ENCODE measurements around the gene SSH3.

SSH3 gene

GRCh38 chr11:67288452-67289225 lies 14.7 kb upstream of the SSH3 start:
- peak; percentile 81 for DNase-seq
- in situ Hi-C loops (cut with HindIII; ENCODE audit: low pct_ligation_motif_present, low pct_unique_long_range_greater_than_20kb, low sequenced_read_pairs): no loop called here

DNA sequence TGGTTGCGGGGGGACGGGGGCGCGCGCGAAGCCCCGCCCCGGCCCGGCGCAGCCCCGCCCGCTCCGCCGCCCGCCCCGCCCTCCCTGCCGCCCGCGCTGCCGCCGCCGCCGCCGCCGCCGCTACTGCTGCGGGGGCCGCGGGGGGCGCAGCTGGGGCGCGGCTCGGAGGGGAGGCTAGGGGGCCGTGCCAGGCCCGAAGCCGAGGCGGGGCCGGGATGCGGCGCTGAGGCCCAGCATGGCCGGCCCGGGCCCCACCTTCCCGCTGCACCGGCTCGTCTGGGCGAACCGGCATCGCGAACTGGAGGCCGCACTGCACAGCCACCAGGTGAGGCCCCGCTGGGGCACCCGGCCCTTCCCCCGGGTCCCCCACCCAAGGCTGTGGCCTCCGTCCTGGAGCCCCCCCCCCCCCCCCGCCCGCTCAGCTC lies 14.1 kb upstream of the SSH3 start, which contains the start of gene ANKRD13D:
Gene ANKRD13D, plus strand, starts transcription at position 78 of the 425 bp plus-strand sequence. Its CDS starts 158 bp downstream, at position 236.
- in situ Hi-C loops (cut with HindIII; ENCODE audit: low pct_ligation_motif_present, low pct_unique_long_range_greater_than_20kb, low sequenced_read_pairs): no loop called here
- no peak for DNase-seq

DNA sequence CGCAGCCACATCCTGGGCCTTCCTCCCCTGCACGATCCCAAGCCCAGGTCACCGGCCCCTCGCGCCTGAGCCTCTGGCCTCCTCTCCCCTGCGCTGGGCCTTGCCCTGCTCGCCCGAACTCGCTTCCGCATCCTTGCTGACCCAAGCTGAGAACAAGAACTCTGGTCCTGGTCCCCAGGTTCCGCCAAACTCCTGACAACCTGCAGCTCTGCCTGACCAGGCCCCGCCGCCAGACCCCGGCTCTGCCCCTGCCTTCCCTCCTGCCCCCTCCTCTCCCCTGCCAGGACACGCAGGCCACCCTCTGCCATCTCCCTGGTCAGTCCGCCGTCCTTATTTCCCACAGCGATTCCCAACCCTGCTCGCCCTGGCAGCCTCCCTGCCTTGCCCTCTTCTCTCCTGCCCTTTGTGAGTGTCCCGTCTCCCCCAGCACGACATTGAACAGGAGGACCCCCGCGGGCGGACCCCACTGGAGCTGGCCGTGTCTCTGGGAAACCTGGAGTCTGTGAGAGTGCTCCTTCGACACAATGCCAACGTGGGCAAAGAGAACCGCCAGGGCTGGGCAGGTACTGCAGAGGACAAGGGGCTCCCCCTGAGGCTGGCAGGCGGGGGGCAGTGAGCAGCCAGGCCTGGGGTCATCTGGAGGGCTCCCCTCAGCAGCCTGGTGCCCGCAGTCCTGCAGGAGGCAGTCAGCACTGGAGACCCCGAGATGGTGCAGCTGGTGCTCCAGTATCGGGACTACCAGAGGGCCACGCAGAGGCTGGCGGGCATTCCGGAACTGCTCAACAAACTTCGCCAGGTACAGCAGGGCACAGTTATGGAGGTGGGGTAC lies 13.5 kb upstream of the SSH3 start:
- in situ Hi-C loops (cut with HindIII; ENCODE audit: low pct_ligation_motif_present, low pct_unique_long_range_greater_than_20kb, low sequenced_read_pairs): no loop called here
- no peak for DNase-seq

DNA sequence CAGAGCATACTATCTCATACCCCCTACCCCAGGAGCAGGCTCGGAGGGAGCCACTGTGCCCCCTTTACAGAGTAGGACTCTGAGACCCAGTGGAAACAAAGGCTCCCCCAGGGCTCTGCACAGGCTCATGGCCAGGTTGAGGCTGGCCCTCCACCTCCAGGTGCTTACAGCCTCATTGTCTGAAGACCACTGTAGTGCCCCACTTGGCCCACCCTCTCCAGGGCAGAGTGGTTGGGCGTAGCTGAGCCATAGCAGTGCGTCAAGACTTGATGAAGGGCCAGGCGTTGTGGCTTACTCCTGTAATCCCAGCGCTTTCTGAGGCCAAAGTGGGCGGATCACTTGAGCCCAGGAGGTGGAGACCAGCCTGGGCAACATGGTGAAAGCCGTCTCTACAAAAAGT lies 12.5 kb upstream of the SSH3 start:
- no peak for DNase-seq
- in situ Hi-C loops (cut with HindIII; ENCODE audit: low pct_ligation_motif_present, low pct_unique_long_range_greater_than_20kb, low sequenced_read_pairs): no loop called here

DNA sequence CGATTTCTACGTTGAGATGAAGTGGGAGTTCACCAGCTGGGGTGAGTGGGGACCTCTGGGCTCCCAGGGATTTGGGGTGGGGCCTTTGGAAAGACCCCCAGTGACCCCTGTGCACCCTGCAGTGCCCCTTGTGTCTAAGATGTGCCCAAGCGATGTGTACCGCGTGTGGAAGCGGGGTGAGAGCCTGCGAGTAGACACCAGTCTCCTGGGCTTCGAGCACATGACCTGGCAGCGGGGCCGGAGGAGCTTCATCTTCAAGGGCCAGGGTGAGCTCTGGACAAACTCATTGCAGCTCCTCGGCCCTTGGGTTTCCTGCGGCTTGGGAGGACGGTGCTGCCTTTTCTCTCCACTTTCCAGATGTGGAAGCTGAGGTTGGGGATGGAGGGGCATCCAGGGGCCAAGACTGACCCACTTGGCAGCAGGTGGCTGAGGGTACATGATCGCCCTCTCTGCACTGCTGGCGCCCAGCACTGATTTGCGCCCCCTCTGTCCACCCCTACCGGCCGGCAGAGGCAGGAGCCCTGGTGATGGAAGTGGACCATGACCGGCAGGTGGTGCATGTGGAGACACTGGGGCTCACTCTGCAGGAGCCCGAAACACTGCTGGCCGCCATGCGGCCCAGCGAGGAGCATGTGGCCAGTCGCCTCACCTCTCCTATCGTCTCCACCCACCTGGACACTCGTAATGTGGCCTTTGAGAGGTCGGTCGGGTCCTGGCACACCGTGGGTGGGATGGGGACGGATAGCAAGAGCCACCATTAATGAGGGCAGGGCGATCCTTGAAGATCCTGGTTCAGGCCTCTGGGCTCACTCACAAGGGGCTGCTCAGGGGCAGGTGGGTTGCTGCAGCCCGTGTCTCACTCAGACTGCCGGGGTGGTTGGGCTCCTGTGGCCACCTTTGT lies 11.6 kb upstream of the SSH3 start:
- in situ Hi-C loops (cut with HindIII; ENCODE audit: low pct_ligation_motif_present, low pct_unique_long_range_greater_than_20kb, low sequenced_read_pairs): no loop called here
- DNase-seq: no peak

- no peak for DNase-seq
- in situ Hi-C loops (cut with HindIII; ENCODE audit: low pct_ligation_motif_present, low pct_unique_long_range_greater_than_20kb, low sequenced_read_pairs): no loop called here
These were observed 10.7 kb upstream of the SSH3 start for GRCh38 chr11:67292671-67293070.

DNA sequence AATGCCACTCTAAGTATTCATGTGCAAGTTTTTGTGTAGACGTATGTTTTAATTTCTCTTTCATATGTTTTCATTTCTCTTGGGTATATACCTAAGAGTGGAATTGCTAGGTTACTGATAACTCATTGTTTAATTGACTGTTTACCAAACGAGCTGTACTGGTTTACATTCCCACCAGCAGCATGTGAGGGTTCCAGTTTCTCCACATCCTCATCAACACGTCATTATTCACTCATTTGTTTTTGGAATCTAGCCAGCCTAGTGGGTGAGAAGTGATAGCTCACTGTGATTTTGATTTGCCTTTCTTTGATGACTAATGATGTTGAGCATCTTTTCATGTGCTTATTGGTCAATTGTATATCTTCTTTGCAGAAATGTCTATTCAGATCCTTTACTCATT lies 10.2 kb upstream of the SSH3 start:
- DNase-seq: no peak
- in situ Hi-C loops (cut with HindIII; ENCODE audit: low pct_ligation_motif_present, low pct_unique_long_range_greater_than_20kb, low sequenced_read_pairs): no loop called here

DNA sequence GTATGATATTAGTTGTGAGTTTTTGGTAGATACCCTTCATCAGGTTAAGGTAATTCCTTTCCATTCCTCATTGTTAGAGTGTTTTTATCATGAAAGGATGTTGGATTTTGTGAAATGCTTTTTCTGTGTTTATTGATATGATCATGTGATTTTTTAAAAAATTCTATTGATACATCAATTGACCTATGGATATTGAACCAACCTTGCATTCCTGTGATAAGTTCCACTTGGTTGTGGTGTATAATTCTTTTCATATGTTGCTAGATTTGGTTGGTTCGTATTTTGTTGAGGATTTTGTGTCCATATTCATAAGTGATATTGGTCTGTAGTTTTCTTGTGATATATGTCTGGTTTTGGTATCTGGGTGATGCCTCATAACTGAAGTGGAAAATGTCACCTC lies 7.5 kb upstream of the SSH3 start:
- in situ Hi-C loops (cut with HindIII; ENCODE audit: low pct_ligation_motif_present, low pct_unique_long_range_greater_than_20kb, low sequenced_read_pairs): no loop called here
- no peak for DNase-seq

DNA sequence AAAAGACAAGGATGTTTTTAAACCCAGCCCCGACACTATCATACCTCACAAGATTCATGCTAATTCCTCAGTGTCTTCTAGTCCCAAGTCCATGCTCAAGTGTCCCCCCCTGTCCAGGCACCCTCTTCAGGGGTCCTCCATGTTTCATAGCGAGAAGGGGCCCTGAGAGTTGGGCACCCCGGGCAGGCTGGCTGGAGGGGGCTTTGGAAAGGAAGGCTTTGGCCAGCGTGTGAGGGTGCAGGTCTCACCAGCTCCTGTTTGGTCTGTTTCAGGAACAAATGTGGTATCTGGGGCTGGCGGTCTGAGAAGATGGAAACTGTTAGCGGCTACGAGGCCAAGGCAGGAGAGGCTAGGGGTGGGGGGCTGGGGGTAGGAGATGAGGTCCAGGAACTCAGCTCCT lies 4.5 kb upstream of the SSH3 start:
- no peak for DNase-seq
- in situ Hi-C loops (cut with HindIII; ENCODE audit: low pct_ligation_motif_present, low pct_unique_long_range_greater_than_20kb, low sequenced_read_pairs): no loop called here

DNA sequence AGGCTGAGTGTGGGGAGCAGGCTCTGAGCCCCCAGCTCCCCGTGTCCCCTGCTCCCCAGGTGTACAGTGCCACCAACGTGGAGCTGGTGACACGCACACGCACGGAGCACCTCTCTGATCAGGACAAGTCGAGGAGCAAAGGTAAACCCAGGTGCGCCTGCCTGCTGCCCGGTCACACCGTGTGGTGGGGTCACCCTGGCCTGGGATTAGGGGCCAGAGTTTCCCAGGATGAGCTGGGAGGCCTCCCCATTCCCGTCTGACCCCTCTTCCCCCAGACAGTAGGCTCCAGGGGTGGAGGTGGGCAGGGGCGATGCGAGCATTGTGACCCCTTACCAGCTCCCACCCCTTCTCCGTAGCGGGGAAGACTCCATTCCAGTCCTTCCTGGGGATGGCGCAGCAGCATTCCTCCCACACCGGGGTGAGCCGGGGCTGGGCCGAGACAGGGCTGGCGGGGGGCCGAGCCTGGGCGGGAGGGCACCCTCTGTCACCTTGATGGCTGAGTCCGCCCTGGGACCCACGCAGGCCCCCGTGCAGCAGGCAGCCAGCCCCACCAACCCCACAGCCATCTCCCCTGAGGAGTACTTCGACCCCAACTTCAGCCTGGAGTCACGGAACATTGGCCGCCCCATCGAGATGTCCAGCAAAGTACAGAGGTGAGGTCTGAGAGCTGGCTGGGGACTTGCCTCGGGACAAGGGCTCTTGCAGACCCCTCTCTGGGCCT lies 3.7 kb upstream of the SSH3 start:
- no peak for DNase-seq
- in situ Hi-C loops (cut with HindIII; ENCODE audit: low pct_ligation_motif_present, low pct_unique_long_range_greater_than_20kb, low sequenced_read_pairs): no loop called here

DNA sequence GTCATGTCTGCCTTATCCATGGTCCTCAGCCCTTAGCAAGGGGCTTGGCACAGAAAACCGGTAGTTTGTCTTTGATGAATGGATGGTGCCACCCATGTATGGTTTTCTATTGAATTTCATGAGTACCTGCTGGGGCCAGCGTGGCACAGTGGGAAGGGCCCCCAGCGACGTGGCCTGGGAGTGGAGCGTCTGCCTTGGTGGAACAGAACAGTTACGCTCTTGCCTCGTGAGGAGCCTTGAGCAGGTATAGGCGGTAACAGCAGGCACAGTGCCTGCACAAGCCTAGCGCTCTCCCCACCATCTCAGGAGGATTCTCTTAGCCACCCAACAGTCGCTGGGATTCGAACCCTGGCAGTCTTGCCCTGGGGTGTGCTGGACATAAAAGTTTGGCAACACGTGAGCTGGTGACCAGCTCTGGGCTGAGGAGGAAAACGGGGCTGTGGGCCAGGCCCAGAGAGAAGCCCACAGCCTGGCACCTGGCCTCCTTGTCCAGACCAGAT lies 3.0 kb upstream of the SSH3 start:
- DNase-seq: no peak
- in situ Hi-C loops (cut with HindIII; ENCODE audit: low pct_ligation_motif_present, low pct_unique_long_range_greater_than_20kb, low sequenced_read_pairs): no loop called here

- DNase-seq: no peak
- in situ Hi-C loops (cut with HindIII; ENCODE audit: low pct_ligation_motif_present, low pct_unique_long_range_greater_than_20kb, low sequenced_read_pairs): no loop called here
These were observed 2.5 kb upstream of the SSH3 start for GRCh38 chr11:67300756-67301312.

- in situ Hi-C loops (cut with HindIII; ENCODE audit: low pct_ligation_motif_present, low pct_unique_long_range_greater_than_20kb, low sequenced_read_pairs): no loop called here
- no peak for DNase-seq
These were observed 1.9 kb upstream of the SSH3 start for GRCh38 chr11:67301313-67301921.

GRCh38 chr11:67301951-67302516 lies 1.3 kb upstream of the SSH3 start:
- in situ Hi-C loops (cut with HindIII; ENCODE audit: low pct_ligation_motif_present, low pct_unique_long_range_greater_than_20kb, low sequenced_read_pairs): no loop called here
- peak; percentile 74 for DNase-seq

DNA sequence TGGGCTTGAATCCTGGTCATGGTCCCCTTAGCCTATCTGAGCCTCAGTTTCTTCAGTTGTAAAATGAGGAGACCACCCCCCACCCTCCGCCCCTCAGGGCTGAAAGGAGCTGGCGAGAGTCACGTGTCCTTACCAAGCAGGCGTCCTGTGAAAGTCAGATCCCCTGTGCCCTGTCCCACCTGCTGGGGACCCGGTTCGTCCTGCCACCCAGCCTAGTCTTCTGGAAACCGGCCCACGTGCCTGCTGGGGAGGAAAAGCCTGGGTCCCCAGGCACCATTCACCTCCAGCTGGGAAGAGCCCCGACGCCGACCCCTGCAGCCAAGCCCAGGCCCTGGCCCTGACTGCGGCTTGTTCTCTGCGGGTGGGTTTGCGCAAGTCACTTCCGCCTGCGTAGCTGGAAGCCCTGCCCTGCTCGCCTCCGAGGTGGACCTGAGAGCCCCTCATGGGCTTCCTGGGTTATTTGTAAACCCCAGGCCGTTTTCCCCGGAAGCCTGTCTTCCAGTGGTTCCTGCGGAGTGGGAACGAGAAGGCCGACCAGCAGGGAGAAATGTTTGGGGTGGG lies 679 bp upstream of the SSH3 start:
- in situ Hi-C loops (cut with HindIII; ENCODE audit: low pct_ligation_motif_present, low pct_unique_long_range_greater_than_20kb, low sequenced_read_pairs): no loop called here
- DNase-seq: peak; percentile 53

GRCh38 chr11:67303835-67304411 lies 593 bp downstream of the SSH3 start:
- in situ Hi-C loops (cut with HindIII; ENCODE audit: low pct_ligation_motif_present, low pct_unique_long_range_greater_than_20kb, low sequenced_read_pairs): no loop called here

More at GRCh38 chr11:67303835-67304411, 593 bp downstream of the SSH3 start:
- no peak for DNase-seq
